Activated B cell treated with CpG ODN at 0.5 μM for 24 hours (primary cell): Measurements from ENCODE around the gene KLHL3. TPM values are rescaled to one million over a fixed set of nuclear protein-coding genes. Genes with fewer than 3 reads are reported as not detected.
"Not testable (repeated sequence)": the region's sequence is repeated elsewhere in the genome, so short reads cannot be mapped to it uniquely, and the experiment has no call there.

Source experiments
- ATAC-seq: fragments of 200-7000 bp; cut with Tn5 transposase; one replicate; pipeline ENCODE4 v1.10.0; 2021; ENCODE audit warnings: low read depth, mild to moderate bottlenecking, moderate library complexity
- CTCF ChIA-PET: fragments of 350-600 bp; sonication (Branson Sonifier 250); formaldehyde crosslinking; loops from one replicate; lab custom pipeline; 2021; ENCODE audit warnings: antibody characterized with exemption; lab: Charles Lee
- POLR2A ChIA-PET: fragments of 350-600 bp; sonication (Branson Sonifier 250); formaldehyde crosslinking; loops from one replicate; lab custom pipeline; 2021; ENCODE audit warnings: antibody characterized with exemption; lab: Charles Lee
- DNase-seq: peaks from one replicate; pipeline ENCODE4 v3.0.0; 2022
- H3K27ac Mint-ChIP-seq: one replicate; pipeline ENCODE4 v1.8.0; 2020; ENCODE audit warnings: mixed read lengths
- H3K27me3 Mint-ChIP-seq: one replicate; pipeline ENCODE4 v1.8.0; 2021; ENCODE audit warnings: mixed read lengths
- H3K36me3 Mint-ChIP-seq: one replicate; pipeline ENCODE4 v1.8.0; 2021; ENCODE audit warnings: low read depth, mixed read lengths
- H3K4me1 Mint-ChIP-seq: one replicate; pipeline ENCODE4 v1.8.0; 2021; ENCODE audit warnings: mixed read lengths
- H3K4me3 Mint-ChIP-seq: one replicate; pipeline ENCODE4 v1.8.0; 2020; ENCODE audit warnings: mild to moderate bottlenecking, mixed read lengths
- H3K9me3 Mint-ChIP-seq: one replicate; pipeline ENCODE4 v1.8.0; 2020; ENCODE audit warnings: mixed read lengths
- CTCF ChIP-seq: fragments of 200-600 bp; IDR thresholded peaks from one replicate; pipeline ENCODE4 v1.8.0; 2022; ENCODE audit warnings: antibody characterized with exemption, mild to moderate bottlenecking
- intact Hi-C: fragments of 100-400 bp; cut with micrococcal nuclease; formaldehyde crosslinking; loops from one replicate; pipeline ENCODE4 v1.15.1; 2024
- total RNA-seq: library from RNA; stranded (reverse); gene quantifications from 2 replicates; pipeline ENCODE4 v1.2.3, GENCODE V29; 2022

KLHL3 gene
- total RNA-seq, 1 donor from 2014 or later, result 5.9 TPM

- Mint-ChIP-seq H3K9me3 (peaks cover 11% of the 10 kb centered on the region), H3K27ac (no peak overlapping the region), H3K4me3 (no peak overlapping the region), H3K36me3 (peaks cover 2% of the 10 kb centered on the region), H3K27me3 (no peaks in the 10 kb centered on the region), H3K4me1 (no peaks in the 10 kb centered on the region)
- intact Hi-C loops, result no loop called here
- no peak for TF ChIP-seq CTCF
- ATAC-seq (no peak), DNase-seq (no peak)
- ChIA-PET POLR2A (no interaction called here), CTCF (no interaction called here)
These were observed 87.5 kb downstream of the KLHL3 start for GRCh38 chr5:137648361-137648760.

GRCh38 chr5:137647401-137647800 lies 88.5 kb downstream of the KLHL3 start:
- peaks cover 2% of the 10 kb centered on the region for H3K36me3 Mint-ChIP-seq
- POLR2A ChIA-PET, result no interaction called here

GRCh38 chr5:137646761-137647160 lies 89.1 kb downstream of the KLHL3 start:
- TF ChIP-seq CTCF, result no peak
- ChIA-PET POLR2A (no interaction called here), CTCF (no interaction called here)
- ATAC-seq (no peak), DNase-seq (no peak)
- Mint-ChIP-seq H3K4me1 (no peaks in the 10 kb centered on the region), H3K4me3 (no peak overlapping the region), H3K27me3 (no peaks in the 10 kb centered on the region), H3K9me3 (peaks cover 11% of the 10 kb centered on the region), H3K27ac (no peak overlapping the region), H3K36me3 (peaks cover 2% of the 10 kb centered on the region)
- intact Hi-C loops, result no loop called here

More at GRCh38 chr5:137647401-137647800, 88.5 kb downstream of the KLHL3 start:
- DNase-seq (no peak), ATAC-seq (no peak)
- no peak overlapping the region for H3K27ac Mint-ChIP-seq
- no peaks in the 10 kb centered on the region for H3K4me1 Mint-ChIP-seq
- intact Hi-C loops, result no loop called here
- TF ChIP-seq CTCF, result no peak
- CTCF ChIA-PET, result no interaction called here
- H3K4me3 Mint-ChIP-seq, result no peak overlapping the region
- H3K27me3 Mint-ChIP-seq, result no peaks in the 10 kb centered on the region
- H3K9me3 Mint-ChIP-seq, result peaks cover 11% of the 10 kb centered on the region

GRCh38 chr5:137643081-137643480 lies 92.8 kb downstream of the KLHL3 start:
- H3K4me1 Mint-ChIP-seq, DNase-seq, H3K27me3 Mint-ChIP-seq, intact Hi-C loops, H3K27ac Mint-ChIP-seq, H3K36me3 Mint-ChIP-seq, POLR2A ChIA-PET, ATAC-seq, H3K4me3 Mint-ChIP-seq: not testable (repeated sequence)
- H3K9me3 Mint-ChIP-seq, result peaks cover 11% of the 10 kb centered on the region
- CTCF ChIA-PET, result interaction anchor here (0.9 to 1.0 kb wide), 2 partner anchors 9 to 14 kb away, joined by 4 to 5 read pairs; no protein-coding TSS in a partner anchor

GRCh38 chr5:137642091-137642490 lies 93.8 kb downstream of the KLHL3 start:
- no peak for TF ChIP-seq CTCF
- CTCF ChIA-PET, result no interaction called here
- no peaks in the 10 kb centered on the region for H3K36me3 Mint-ChIP-seq

GRCh38 chr5:137641148-137641547 lies 94.7 kb downstream of the KLHL3 start:
- Mint-ChIP-seq H3K4me1 (no peaks in the 10 kb centered on the region), H3K36me3 (no peaks in the 10 kb centered on the region), H3K4me3 (no peak overlapping the region), H3K27me3 (no peaks in the 10 kb centered on the region), H3K9me3 (peaks cover 11% of the 10 kb centered on the region), H3K27ac (no peak overlapping the region)
- intact Hi-C loops, result no loop called here
- no peak for TF ChIP-seq CTCF
- ChIA-PET POLR2A (no interaction called here), CTCF (interaction anchor here (0.8 kb wide), 1 partner anchor 11 kb away, joined by 5 read pairs; no protein-coding TSS in a partner anchor)
- DNase-seq, result no peak
- no peak for ATAC-seq

More at GRCh38 chr5:137642091-137642490, 93.8 kb downstream of the KLHL3 start:
- Mint-ChIP-seq H3K4me3 (no peak overlapping the region), H3K4me1 (no peaks in the 10 kb centered on the region), H3K27me3 (no peaks in the 10 kb centered on the region), H3K9me3 (peaks cover 11% of the 10 kb centered on the region), H3K27ac (no peak overlapping the region)
- DNase-seq (no peak), ATAC-seq (no peak)
- POLR2A ChIA-PET, result no interaction called here
- intact Hi-C loops, result no loop called here
